ENCODE measurements around the gene FAM120B. TPM values are rescaled to one million over a fixed set of nuclear protein-coding genes. Genes with fewer than 3 reads are reported as not detected.
A peak's percentile ranks its signal among the peaks of the same experiment; 100 is the strongest.

Gene FAM120B
- total RNA-seq, 4 donors from 2014 or later: 10.7 to 17.0 (median 13.5) TPM

GRCh38 chr6:170290296-170291128, 16.0 kb upstream of the FAM120B start, which contains the start of gene DLL1:
DLL1 (minus strand) TSS chr6:170291078; CDS start chr6:170290139, 939 bp downstream.
- Histone ChIP-seq H3K4me3 (peak within 1 kb of the TSS; percentile 66 to 85 (median 76)), H3K4me1 (peaks cover 20 to 30% of the 10 kb centered on the region in 2 donors), H3K27ac (peak within 1 kb of the TSS; percentile 62 to 75 (median 72)), H3K9me3 (no peaks in the 10 kb centered on the region), H3K36me3 (no peaks in the 10 kb centered on the region), H3K27me3 (peaks cover 46 to 64% (median 55%) of the 10 kb centered on the region in 3 donors)
- no peak for TF ChIP-seq CTCF (IDR thresholded peaks at IDR 0.05 in 4 of 5, conservative IDR thresholded peaks at IDR 0.05 in 1 of 5)
- TF ChIP-seq POLR2A (IDR thresholded peaks at IDR 0.05): peak; percentile 58 to 66
- in situ Hi-C loops (cut with MboI; ENCODE audit: low sequenced_read_pairs in 4 of 4) (loop anchor here (10.0 to 25.0 kb wide), 3 partner anchors 253 to 456 kb away; no protein-coding TSS in a partner anchor), intact Hi-C loops (cut with DNase I; ENCODE audit: low total_unique reads) (loop anchor here (5.0 kb wide), 1 partner anchor 328 kb away; no protein-coding TSS in a partner anchor)
- peak; percentile 15 to 32 for ATAC-seq
- no peak for DNase-seq

- Histone ChIP-seq H3K27ac (peak overlapping the region; percentile 43 to 75 (median 70)), H3K4me3 (peak overlapping the region; percentile 66 to 85 (median 76)), H3K27me3 (peaks cover 56 to 73% (median 65%) of the 10 kb centered on the region in 3 donors), H3K9me3 (no peaks in the 10 kb centered on the region), H3K36me3 (no peaks in the 10 kb centered on the region), H3K4me1 (peaks cover 20 to 38% of the 10 kb centered on the region in 2 donors)
- DNase-seq (no peak), ATAC-seq (peak; percentile 35 to 48)
- intact Hi-C loops (cut with DNase I; ENCODE audit: low total_unique reads) (loop anchor here (1.0 to 5.0 kb wide), 2 partner anchors 329 to 460 kb away; no protein-coding TSS in a partner anchor), in situ Hi-C loops (cut with MboI; ENCODE audit: low sequenced_read_pairs in 4 of 4) (loop anchor here (10.0 to 25.0 kb wide), 3 partner anchors 254 to 457 kb away; no protein-coding TSS in a partner anchor)
- peak in 1 of 2 donors; percentile 46 for TF ChIP-seq POLR2A (IDR thresholded peaks at IDR 0.05)
- no peak for TF ChIP-seq CTCF (IDR thresholded peaks at IDR 0.05 in 4 of 5, conservative IDR thresholded peaks at IDR 0.05 in 1 of 5)
These were observed 15.1 kb upstream of the FAM120B start for GRCh38 chr6:170291271-170292110.

GRCh38 chr6:170292111-170292406, 14.5 kb upstream of the FAM120B start:
- H3K9me3 ChIP-seq: no peaks in the 10 kb centered on the region
- ATAC-seq: no peak
- TF ChIP-seq CTCF (IDR thresholded peaks at IDR 0.05 in 4 of 5, conservative IDR thresholded peaks at IDR 0.05 in 1 of 5) (no peak), POLR2A (IDR thresholded peaks at IDR 0.05) (no peak)
- H3K4me3 ChIP-seq: peak overlapping the region; percentile 66 to 85 (median 76)
- DNase-seq: no peak
- peaks cover 62 to 78% (median 71%) of the 10 kb centered on the region in 3 donors for H3K27me3 ChIP-seq
- no peaks in the 10 kb centered on the region for H3K36me3 ChIP-seq
- intact Hi-C loops (cut with DNase I; ENCODE audit: low total_unique reads): loop anchor here (1.0 to 5.0 kb wide), 2 partner anchors 330 to 461 kb away; no protein-coding TSS in a partner anchor
- peaks cover 20 to 38% of the 10 kb centered on the region in 2 donors for H3K4me1 ChIP-seq
- in situ Hi-C loops (cut with MboI; ENCODE audit: low sequenced_read_pairs in 4 of 4): loop anchor here (10.0 to 25.0 kb wide), 3 partner anchors 255 to 457 kb away; no protein-coding TSS in a partner anchor
- H3K27ac ChIP-seq: peak overlapping the region; percentile 43 to 75 (median 70)

GRCh38 chr6:170292407-170293158, 14.0 kb upstream of the FAM120B start:
- in situ Hi-C loops (cut with MboI; ENCODE audit: low sequenced_read_pairs in 4 of 4): loop anchor here (10.0 to 25.0 kb wide), 3 partner anchors 255 to 458 kb away; no protein-coding TSS in a partner anchor
- TF ChIP-seq POLR2A (IDR thresholded peaks at IDR 0.05) (no peak), CTCF (IDR thresholded peaks at IDR 0.05 in 4 of 5, conservative IDR thresholded peaks at IDR 0.05 in 1 of 5) (peak in 3 of 5 experiments; percentile 21 to 35 (median 34))
- intact Hi-C loops (cut with DNase I; ENCODE audit: low total_unique reads): loop anchor here (1.0 to 5.0 kb wide), 2 partner anchors 330 to 461 kb away; no protein-coding TSS in a partner anchor
- no peaks in the 10 kb centered on the region for H3K9me3 ChIP-seq
- peak in 1 of 2 donors; percentile 32 for ATAC-seq
- peaks cover 20 to 38% of the 10 kb centered on the region in 2 donors for H3K4me1 ChIP-seq
- peaks cover 63 to 82% (median 76%) of the 10 kb centered on the region in 3 donors for H3K27me3 ChIP-seq
- H3K36me3 ChIP-seq: no peaks in the 10 kb centered on the region
- no peak for DNase-seq
- H3K4me3 ChIP-seq: peak overlapping the region in 2 of 4 donors; percentile 6 to 85
- H3K27ac ChIP-seq: no peak overlapping the region

All from gastrocnemius medialis (tissue), 4 donors.